A673 (cell line): ENCODE results near the gene STPG4.

Source experiments
- CTCF ChIP-seq: fragments of 300-800, 200-600 bp; sonication (generic); conservative IDR thresholded peaks from 2 replicates; pipeline ENCODE4 v1.5.1; 2017; ENCODE audit warnings: low read depth, mild to moderate bottlenecking, antibody characterized with exemption, low read length, moderate library complexity, mixed read lengths
- EZH2 ChIP-seq: fragments of 200-600 bp; sonication (generic); IDR thresholded peaks from 2 replicates; pipeline ENCODE4 v1.6.1; 2017; ENCODE audit warnings: borderline replicate concordance, low read depth, mild to moderate bottlenecking, mixed read lengths, antibody characterized with exemption, low read length; ENCODE audit not compliant: poor library complexity, severe bottlenecking

GRCh38 chr2:47095349-47096020 lies 59.6 kb downstream of the STPG4 start:
- no peak for TF ChIP-seq CTCF
- TF ChIP-seq EZH2: no peak
